ENCODE data around the gene CADM1. TPM values are rescaled to one million over a fixed set of nuclear protein-coding genes. Genes with fewer than 3 reads are reported as not detected.

CADM1 gene
- polyA plus RNA-seq, 1 donor (not counting 4 experiments of a cell fraction or from before 2014, with no cell fraction given), result 9.5 TPM

GRCh38 chr11:115316696-115317095 is 187.5 kb downstream of the CADM1 start:
- FAIRE-seq (no peak), DNase-seq (ENCODE audit: low read depth, low spot score) (no peak)
- H3K4me2 ChIP-seq (ENCODE audit: control insufficient read depth, extremely low read depth, insufficient read depth, low read depth, low read length), result no peak overlapping the region
- no peaks in the 10 kb centered on the region for H3K4me1 ChIP-seq (ENCODE audit: control insufficient read depth, extremely low read depth, insufficient read depth, low read length)
- H3K27ac ChIP-seq (ENCODE audit: control insufficient read depth, insufficient read depth, low read length), result no peak overlapping the region
- dilution Hi-C loops (cut with MboI; ENCODE audit: extremely low pct_ligation_motif_present, low sequenced_read_pairs), result no loop called here
- H3K9me3 ChIP-seq (ENCODE audit: control insufficient read depth, low read depth, low read length), result no peaks in the 10 kb centered on the region
- H3K79me2 ChIP-seq (ENCODE audit: control insufficient read depth, insufficient read depth, low read length), result no peaks in the 10 kb centered on the region
- no peaks in the 10 kb centered on the region for H3K36me3 ChIP-seq (ENCODE audit: control insufficient read depth in 2 of 2, extremely low read depth in 1 of 2, insufficient read depth in 2 of 2, low read length in 2 of 2)
- H3K9me1 ChIP-seq (ENCODE audit: control insufficient read depth, extremely low read depth, insufficient read depth, low read length), result no peaks in the 10 kb centered on the region
- H3K4me3 ChIP-seq (ENCODE audit: control insufficient read depth in 2 of 3, extremely low read depth in 1 of 3, insufficient read depth in 2 of 3, low read depth in 1 of 3, low read length in 3 of 3), result no peak overlapping the region
- no peaks in the 10 kb centered on the region for H3K27me3 ChIP-seq (ENCODE audit: control insufficient read depth, extremely low read depth, insufficient read depth, low read length)
- no peak overlapping the region for H2AFZ ChIP-seq (ENCODE audit: control insufficient read depth, low read length)
- no peak overlapping the region for H3K9ac ChIP-seq (ENCODE audit: control insufficient read depth, extremely low read depth, insufficient read depth, low read length)
- H4K20me1 ChIP-seq (ENCODE audit: control insufficient read depth, extremely low read depth, insufficient read depth, low read length), result no peaks in the 10 kb centered on the region
- TF ChIP-seq, protein P1, sequence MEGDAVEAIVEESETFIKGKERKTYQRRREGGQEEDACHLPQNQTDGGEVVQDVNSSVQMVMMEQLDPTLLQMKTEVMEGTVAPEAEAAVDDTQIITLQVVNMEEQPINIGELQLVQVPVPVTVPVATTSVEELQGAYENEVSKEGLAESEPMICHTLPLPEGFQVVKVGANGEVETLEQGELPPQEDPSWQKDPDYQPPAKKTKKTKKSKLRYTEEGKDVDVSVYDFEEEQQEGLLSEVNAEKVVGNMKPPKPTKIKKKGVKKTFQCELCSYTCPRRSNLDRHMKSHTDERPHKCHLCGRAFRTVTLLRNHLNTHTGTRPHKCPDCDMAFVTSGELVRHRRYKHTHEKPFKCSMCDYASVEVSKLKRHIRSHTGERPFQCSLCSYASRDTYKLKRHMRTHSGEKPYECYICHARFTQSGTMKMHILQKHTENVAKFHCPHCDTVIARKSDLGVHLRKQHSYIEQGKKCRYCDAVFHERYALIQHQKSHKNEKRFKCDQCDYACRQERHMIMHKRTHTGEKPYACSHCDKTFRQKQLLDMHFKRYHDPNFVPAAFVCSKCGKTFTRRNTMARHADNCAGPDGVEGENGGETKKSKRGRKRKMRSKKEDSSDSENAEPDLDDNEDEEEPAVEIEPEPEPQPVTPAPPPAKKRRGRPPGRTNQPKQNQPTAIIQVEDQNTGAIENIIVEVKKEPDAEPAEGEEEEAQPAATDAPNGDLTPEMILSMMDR (optimal IDR thresholded peaks at IDR 0.05 in 1 of 3, IDR thresholded peaks at IDR 0.05 in 1 of 3, conservative IDR thresholded peaks at IDR 0.05 in 1 of 3; ENCODE audit: extremely low read depth in 1 of 3, insufficient read depth in 2 of 3, low read length in 3 of 3), result no peak
- no peak for TF ChIP-seq EZH2 (IDR thresholded peaks at IDR 0.05; ENCODE audit: low read length)

DNA sequence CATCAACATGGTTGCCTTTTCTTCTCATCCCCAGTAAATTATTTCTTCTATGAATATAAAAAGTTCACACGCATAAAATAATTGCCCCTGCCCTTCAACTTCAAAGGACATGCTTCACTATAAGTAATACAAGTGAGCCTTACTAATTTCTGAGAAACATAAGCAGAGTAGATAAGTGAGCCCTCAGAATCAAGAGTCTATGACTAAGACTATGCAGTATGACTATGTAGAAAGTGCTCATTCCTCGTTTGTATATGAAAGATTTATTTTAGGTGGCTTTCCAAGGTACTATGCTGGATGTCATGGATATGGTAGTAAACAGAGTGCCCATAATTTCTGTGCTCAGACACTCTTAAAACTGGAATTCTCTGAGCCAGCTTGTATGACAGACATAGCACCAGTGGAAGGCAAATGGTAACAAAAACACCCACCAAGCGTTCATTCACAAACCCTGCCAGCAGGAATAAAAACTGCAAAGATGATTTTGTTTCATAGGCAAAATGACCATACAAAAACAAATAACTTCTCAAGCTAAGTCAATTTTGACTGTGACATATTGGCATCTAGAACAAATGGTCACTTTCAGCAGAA is 189.8 kb downstream of the CADM1 start:
- no peaks in the 10 kb centered on the region for H4K20me1 ChIP-seq (ENCODE audit: control insufficient read depth, extremely low read depth, insufficient read depth, low read length)
- H3K4me1 ChIP-seq (ENCODE audit: control insufficient read depth, extremely low read depth, insufficient read depth, low read length), result no peaks in the 10 kb centered on the region
- no peak overlapping the region for H3K9ac ChIP-seq (ENCODE audit: control insufficient read depth, extremely low read depth, insufficient read depth, low read length)
- no peaks in the 10 kb centered on the region for H3K9me3 ChIP-seq (ENCODE audit: control insufficient read depth, low read depth, low read length)
- no peak for FAIRE-seq
- no peaks in the 10 kb centered on the region for H3K79me2 ChIP-seq (ENCODE audit: control insufficient read depth, insufficient read depth, low read length)
- H3K4me3 ChIP-seq (ENCODE audit: control insufficient read depth in 2 of 3, extremely low read depth in 1 of 3, insufficient read depth in 2 of 3, low read depth in 1 of 3, low read length in 3 of 3), result no peak overlapping the region
- dilution Hi-C loops (cut with MboI; ENCODE audit: extremely low pct_ligation_motif_present, low sequenced_read_pairs), result no loop called here
- no peaks in the 10 kb centered on the region for H3K9me1 ChIP-seq (ENCODE audit: control insufficient read depth, extremely low read depth, insufficient read depth, low read length)
- H2AFZ ChIP-seq (ENCODE audit: control insufficient read depth, low read length), result no peak overlapping the region
- no peaks in the 10 kb centered on the region for H3K27me3 ChIP-seq (ENCODE audit: control insufficient read depth, extremely low read depth, insufficient read depth, low read length)
- H3K27ac ChIP-seq (ENCODE audit: control insufficient read depth, insufficient read depth, low read length), result no peak overlapping the region
- DNase-seq (ENCODE audit: low read depth, low spot score), result no peak
- no peak for TF ChIP-seq EZH2 (IDR thresholded peaks at IDR 0.05; ENCODE audit: low read length)
- TF ChIP-seq, protein P1 (optimal IDR thresholded peaks at IDR 0.05 in 1 of 3, IDR thresholded peaks at IDR 0.05 in 1 of 3, conservative IDR thresholded peaks at IDR 0.05 in 1 of 3; ENCODE audit: extremely low read depth in 1 of 3, insufficient read depth in 2 of 3, low read length in 3 of 3), result no peak
- H3K4me2 ChIP-seq (ENCODE audit: control insufficient read depth, extremely low read depth, insufficient read depth, low read depth, low read length), result no peak overlapping the region
- no peaks in the 10 kb centered on the region for H3K36me3 ChIP-seq (ENCODE audit: control insufficient read depth in 2 of 2, extremely low read depth in 1 of 2, insufficient read depth in 2 of 2, low read length in 2 of 2)

Data from keratinocyte (primary cell).